KMS-11 (cell line): Measurements from ENCODE around the gene APBB1IP.
"Not testable (repeated sequence)": the region's sequence is repeated elsewhere in the genome, so short reads cannot be mapped to it uniquely, and the experiment has no call there.

Experiments
- H2AFZ ChIP-seq: fragments of 200-600 bp; sonication (generic); 2 replicates; pipeline ENCODE4 v1.6.1; 2016; ENCODE audit warnings: antibody characterized with exemption, mixed run types, low read depth
- H3K27ac ChIP-seq: fragments of 200-600 bp; sonication (generic); 2 replicates; pipeline ENCODE4 v1.6.1; 2016; ENCODE audit warnings: mild to moderate bottlenecking, mixed run types
- H3K27me3 ChIP-seq: fragments of 200-600 bp; sonication (generic); 2 replicates; pipeline ENCODE4 v1.6.1; 2017; ENCODE audit warnings: mild to moderate bottlenecking, low read depth, mixed run types, moderate library complexity; ENCODE audit not compliant: insufficient read depth
- H3K36me3 ChIP-seq: fragments of 200-600 bp; sonication (generic); 2 replicates; pipeline ENCODE4 v1.6.1; 2017; ENCODE audit warnings: mild to moderate bottlenecking, mixed run types; ENCODE audit not compliant: insufficient read depth
- H3K4me1 ChIP-seq: fragments of 200-600 bp; sonication (generic); 2 replicates; pipeline ENCODE4 v1.6.1; 2016; ENCODE audit warnings: mild to moderate bottlenecking, low read depth, mixed run types; ENCODE audit not compliant: poor library complexity, severe bottlenecking
- H3K4me2 ChIP-seq: fragments of 200-600 bp; sonication (generic); 2 replicates; pipeline ENCODE4 v1.7.0; 2016; ENCODE audit warnings: mild to moderate bottlenecking, mixed run types
- H3K4me3 ChIP-seq: fragments of 200-600 bp; sonication (generic); IDR thresholded peaks from 2 replicates; pipeline ENCODE4 v1.6.1; 2017; ENCODE audit warnings: low read depth, low read length, mixed read lengths; ENCODE audit not compliant: insufficient read depth
- H3K79me2 ChIP-seq: fragments of 200-600 bp; sonication (generic); 2 replicates; pipeline ENCODE4 v1.6.1; 2016; ENCODE audit warnings: low read depth, mixed run types; ENCODE audit not compliant: insufficient read depth
- H3K9ac ChIP-seq: fragments of 200-600 bp; sonication (generic); 2 replicates; pipeline ENCODE4 v1.6.1; 2016; ENCODE audit warnings: mild to moderate bottlenecking, mixed run types
- H4K20me1 ChIP-seq: fragments of 200-600 bp; sonication (generic); 2 replicates; pipeline ENCODE4 v1.6.1; 2016; ENCODE audit warnings: mild to moderate bottlenecking, mixed run types; ENCODE audit not compliant: insufficient read depth
- TF ChIP-seq, protein P1 (sequence below): fragments of 200-600 bp; sonication (generic); conservative IDR thresholded peaks from 2 replicates; pipeline ENCODE4 v1.6.1; 2017; ENCODE audit warnings: low read depth, mild to moderate bottlenecking, antibody characterized with exemption, low read length, moderate library complexity, mixed read lengths

Gene APBB1IP

GRCh38 chr10:26491276-26491675 is 53.1 kb downstream of the APBB1IP start:
- TF ChIP-seq, protein P1, sequence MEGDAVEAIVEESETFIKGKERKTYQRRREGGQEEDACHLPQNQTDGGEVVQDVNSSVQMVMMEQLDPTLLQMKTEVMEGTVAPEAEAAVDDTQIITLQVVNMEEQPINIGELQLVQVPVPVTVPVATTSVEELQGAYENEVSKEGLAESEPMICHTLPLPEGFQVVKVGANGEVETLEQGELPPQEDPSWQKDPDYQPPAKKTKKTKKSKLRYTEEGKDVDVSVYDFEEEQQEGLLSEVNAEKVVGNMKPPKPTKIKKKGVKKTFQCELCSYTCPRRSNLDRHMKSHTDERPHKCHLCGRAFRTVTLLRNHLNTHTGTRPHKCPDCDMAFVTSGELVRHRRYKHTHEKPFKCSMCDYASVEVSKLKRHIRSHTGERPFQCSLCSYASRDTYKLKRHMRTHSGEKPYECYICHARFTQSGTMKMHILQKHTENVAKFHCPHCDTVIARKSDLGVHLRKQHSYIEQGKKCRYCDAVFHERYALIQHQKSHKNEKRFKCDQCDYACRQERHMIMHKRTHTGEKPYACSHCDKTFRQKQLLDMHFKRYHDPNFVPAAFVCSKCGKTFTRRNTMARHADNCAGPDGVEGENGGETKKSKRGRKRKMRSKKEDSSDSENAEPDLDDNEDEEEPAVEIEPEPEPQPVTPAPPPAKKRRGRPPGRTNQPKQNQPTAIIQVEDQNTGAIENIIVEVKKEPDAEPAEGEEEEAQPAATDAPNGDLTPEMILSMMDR, result no peak
- H2AFZ ChIP-seq, result no peak overlapping the region
- no peaks in the 10 kb centered on the region for H3K79me2 ChIP-seq
- no peak overlapping the region for H3K4me2 ChIP-seq
- no peaks in the 10 kb centered on the region for H4K20me1 ChIP-seq
- H3K4me1 ChIP-seq, result no peaks in the 10 kb centered on the region
- no peak overlapping the region for H3K27ac ChIP-seq
- no peak overlapping the region for H3K4me3 ChIP-seq
- H3K27me3 ChIP-seq, result no peaks in the 10 kb centered on the region
- no peak overlapping the region for H3K9ac ChIP-seq
- H3K36me3 ChIP-seq, result no peaks in the 10 kb centered on the region

- H3K4me3 ChIP-seq, result no peak overlapping the region
- TF ChIP-seq, protein P1, result no peak
- H3K4me2 ChIP-seq, result no peak overlapping the region
- H3K36me3 ChIP-seq, result no peaks in the 10 kb centered on the region
- H3K4me1 ChIP-seq, result no peaks in the 10 kb centered on the region
- no peak overlapping the region for H2AFZ ChIP-seq
- no peaks in the 10 kb centered on the region for H3K79me2 ChIP-seq
- H3K27ac ChIP-seq, result no peak overlapping the region
- H4K20me1 ChIP-seq, result no peaks in the 10 kb centered on the region
- no peaks in the 10 kb centered on the region for H3K27me3 ChIP-seq
- H3K9ac ChIP-seq, result no peak overlapping the region
Observed at GRCh38 chr10:26491934-26492333, 53.8 kb downstream of the APBB1IP start.

- H3K4me2 ChIP-seq, H3K4me3 ChIP-seq, H3K4me1 ChIP-seq, H3K27ac ChIP-seq, H2AFZ ChIP-seq, H3K9ac ChIP-seq, H3K27me3 ChIP-seq, H4K20me1 ChIP-seq, H3K79me2 ChIP-seq, H3K36me3 ChIP-seq: not testable (repeated sequence)
Observed at GRCh38 chr10:26492725-26493124, 54.6 kb downstream of the APBB1IP start.

DNA sequence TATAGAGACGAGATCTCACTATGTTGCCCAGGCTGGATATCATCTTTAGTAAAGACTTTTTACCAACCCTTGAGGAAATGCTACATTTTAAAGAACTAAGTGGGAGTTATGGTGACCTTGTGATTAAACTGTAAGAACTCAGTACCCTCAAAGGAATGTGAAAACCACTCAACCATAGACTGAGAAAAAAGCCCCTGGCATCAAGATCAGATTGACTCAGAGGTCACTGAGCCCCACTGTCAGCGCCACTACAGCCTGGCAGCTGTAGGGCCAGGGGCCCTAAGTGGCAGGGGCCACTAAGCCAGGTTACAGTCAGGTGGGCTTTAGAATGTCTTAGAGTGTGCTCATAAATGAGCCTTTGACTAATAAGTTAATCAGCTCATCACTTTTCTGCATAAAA is 55.9 kb downstream of the APBB1IP start:
- Histone ChIP-seq H3K4me1 (no peaks in the 10 kb centered on the region), H3K36me3 (no peaks in the 10 kb centered on the region), H3K4me3 (no peak overlapping the region), H4K20me1 (no peaks in the 10 kb centered on the region), H2AFZ (no peak overlapping the region), H3K27me3 (no peaks in the 10 kb centered on the region), H3K4me2 (no peak overlapping the region), H3K27ac (no peak overlapping the region), H3K9ac (no peak overlapping the region), H3K79me2 (no peaks in the 10 kb centered on the region)
- TF ChIP-seq, protein P1, result no peak

DNA sequence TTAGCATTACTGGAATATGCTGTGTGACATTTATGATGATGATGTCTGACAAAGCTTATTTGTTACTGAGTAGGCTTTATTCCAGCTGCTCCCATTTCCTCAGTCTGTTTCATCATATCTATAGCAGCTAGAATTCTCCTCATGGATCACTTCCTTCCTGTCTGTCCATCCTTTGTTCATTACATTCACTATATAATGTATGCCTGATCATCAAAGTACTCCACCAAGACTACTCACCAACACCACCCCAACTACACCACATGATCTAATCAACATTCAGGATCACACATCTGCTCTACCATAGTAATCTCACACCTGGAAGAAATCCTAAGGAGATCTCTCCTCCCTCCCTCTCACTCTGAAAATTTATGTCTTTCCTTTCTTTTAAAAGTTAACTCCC is 61.3 kb downstream of the APBB1IP start:
- H3K27me3 ChIP-seq, result no peaks in the 10 kb centered on the region
- H4K20me1 ChIP-seq, result no peaks in the 10 kb centered on the region
- H3K4me3 ChIP-seq, result no peak overlapping the region
- H2AFZ ChIP-seq, result no peak overlapping the region
- no peak overlapping the region for H3K9ac ChIP-seq
- no peak overlapping the region for H3K4me2 ChIP-seq
- H3K79me2 ChIP-seq, result no peaks in the 10 kb centered on the region
- no peak overlapping the region for H3K27ac ChIP-seq
- TF ChIP-seq, protein P1, result no peak
- no peaks in the 10 kb centered on the region for H3K36me3 ChIP-seq
- H3K4me1 ChIP-seq, result no peaks in the 10 kb centered on the region
